Activated CD4-positive, CD25-positive, alpha-beta regulatory T cell (primary cell): ENCODE results near the gene RHOF.
"Not testable (repeated sequence)": the region's sequence is repeated elsewhere in the genome, so short reads cannot be mapped to it uniquely, and the experiment has no call there.

Source experiments
- DNase-seq, 4 experiments: peaks; one replicate each; lab custom pipeline; 2025; lab: John Stamatoyannopoulos, UW

Gene RHOF

DNA sequence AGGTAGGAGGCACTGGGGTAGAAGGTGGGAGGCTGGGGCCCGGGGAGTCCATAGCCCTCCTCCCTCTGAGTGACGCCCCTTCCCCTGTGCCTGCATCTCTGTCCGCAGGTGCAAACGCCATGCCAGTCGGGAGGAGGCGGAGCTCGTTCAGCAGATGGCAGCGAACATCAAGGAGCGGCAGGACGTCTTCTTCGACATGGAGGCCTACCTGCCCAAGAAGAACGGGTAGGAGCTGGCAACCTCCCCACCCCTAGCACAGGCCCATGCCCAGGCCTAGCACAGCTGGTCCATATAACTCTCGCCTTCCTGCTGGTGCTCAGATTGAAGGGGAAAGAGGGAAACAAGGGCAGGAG is 45.3 kb downstream of the RHOF start:
- no peak for DNase-seq

DNA sequence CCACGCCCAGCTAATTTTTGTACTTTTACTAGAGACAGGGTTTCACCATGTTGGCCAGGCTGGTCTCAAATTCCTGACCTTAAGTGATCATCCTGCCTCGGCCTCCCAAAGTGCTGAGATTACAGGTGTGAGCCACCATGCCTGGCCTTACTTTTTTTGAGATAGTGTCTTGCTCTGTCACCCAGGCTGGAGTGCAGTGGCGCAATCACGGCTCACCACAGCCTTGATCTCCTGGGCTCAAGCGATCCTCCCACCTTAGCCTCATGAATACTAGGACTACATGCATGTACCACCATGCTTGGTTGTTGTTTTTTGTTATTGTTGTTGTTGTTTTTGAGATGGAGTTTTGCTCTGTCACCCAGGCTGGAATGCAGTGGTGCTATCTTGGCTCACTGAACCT is 47.9 kb downstream of the RHOF start:
- DNase-seq: not testable (repeated sequence)

DNA sequence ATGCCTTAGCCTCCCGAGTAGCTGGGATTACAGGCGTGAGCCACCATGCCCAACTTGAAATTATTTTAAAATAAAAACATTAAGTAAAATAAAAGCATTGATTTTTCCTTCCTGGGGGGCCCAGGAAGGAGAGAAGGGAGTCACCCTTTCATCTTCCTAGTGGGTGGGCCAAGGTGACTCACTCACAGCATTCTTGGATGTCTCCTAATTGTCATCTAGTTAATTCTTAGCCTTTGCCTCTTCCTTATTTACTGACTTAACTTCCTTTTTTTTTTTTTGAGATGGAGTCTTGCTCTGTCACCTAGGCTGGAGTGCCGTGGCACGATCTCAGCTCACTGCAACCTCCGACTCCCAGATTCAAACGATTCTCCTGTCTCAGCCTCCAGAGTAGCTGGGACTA is 51.7 kb downstream of the RHOF start:
- DNase-seq: no peak

DNA sequence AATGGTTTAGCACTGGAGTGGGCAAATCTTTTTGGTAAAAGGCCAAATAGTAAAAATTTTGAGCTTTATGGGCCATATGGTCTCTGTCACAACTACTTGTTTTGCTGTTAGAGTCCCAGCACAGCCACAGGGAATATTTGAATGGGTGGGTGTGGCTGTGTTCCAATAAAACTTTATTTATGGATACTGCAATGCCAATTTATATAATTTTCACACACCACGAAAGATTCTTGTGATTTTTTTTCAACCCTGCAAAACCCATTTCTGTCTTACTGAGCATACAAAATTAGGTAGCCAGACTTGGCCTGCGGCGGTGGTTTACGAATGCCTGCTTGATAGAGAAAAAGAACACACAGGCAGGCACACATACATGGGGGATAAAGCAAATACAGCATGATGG is 52.6 kb downstream of the RHOF start:
- no peak for DNase-seq

DNA sequence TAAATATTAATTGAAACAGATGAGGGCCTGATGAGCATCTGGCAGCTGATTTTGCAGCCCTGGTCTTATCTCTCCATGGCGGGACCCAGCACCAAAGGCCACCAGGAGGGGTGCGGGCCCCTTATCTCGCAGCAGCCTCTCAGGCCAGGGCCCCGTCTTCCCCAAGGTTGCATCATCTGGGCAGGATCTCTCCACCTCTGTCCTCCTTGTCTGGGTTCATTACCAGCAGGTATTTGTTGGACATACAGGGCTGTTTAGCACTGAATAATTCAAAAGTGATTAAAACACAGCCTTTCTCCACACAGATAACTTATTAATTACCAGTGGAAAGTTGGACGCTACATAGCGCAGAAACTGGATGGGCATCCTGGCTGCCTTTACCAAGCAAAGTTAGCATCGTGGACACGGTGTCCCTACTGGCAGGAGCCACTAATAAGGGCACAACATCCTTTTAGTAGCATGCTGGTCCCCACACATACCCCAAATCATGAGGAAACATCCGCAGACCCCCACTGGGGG is 55.1 kb downstream of the RHOF start:
- DNase-seq: no peak

DNA sequence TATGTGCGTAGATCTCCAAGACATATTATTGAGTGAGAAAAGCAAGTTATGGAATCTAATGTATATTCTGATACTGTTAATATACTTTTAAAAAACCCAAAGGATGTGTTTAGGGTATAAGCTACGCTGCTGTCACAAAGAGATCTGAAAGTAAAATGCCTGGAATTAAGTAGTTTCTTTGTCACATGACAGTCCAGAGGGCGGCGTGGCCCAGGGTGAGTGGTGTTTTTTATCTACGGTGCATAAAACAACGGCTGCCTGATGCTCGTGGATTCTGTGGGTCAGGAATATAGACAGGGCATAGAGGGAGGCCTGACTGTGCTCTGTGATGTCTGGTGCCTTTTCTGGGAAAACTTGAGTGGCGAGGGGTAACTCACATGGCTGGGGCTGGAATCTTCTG is 59.6 kb downstream of the RHOF start:
- DNase-seq: no peak

DNA sequence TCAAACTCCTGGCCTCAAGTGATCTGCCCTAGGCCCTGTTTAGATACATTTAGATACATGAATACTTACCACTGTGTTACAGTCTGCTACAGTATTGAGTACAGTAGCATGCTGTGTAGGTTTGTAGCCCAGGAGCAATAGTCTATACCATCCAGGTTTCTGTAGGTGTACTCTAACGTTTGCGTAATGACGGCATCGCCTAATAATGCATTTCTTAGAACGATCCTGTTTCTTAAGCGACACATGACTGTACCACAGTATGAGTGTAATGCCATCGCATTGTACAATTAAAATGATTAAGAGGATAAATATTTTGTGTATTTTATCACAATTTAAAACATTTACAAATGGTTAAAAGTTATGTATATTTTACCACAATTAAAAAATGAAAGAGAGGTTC is 62.0 kb downstream of the RHOF start:
- DNase-seq: no peak

DNA sequence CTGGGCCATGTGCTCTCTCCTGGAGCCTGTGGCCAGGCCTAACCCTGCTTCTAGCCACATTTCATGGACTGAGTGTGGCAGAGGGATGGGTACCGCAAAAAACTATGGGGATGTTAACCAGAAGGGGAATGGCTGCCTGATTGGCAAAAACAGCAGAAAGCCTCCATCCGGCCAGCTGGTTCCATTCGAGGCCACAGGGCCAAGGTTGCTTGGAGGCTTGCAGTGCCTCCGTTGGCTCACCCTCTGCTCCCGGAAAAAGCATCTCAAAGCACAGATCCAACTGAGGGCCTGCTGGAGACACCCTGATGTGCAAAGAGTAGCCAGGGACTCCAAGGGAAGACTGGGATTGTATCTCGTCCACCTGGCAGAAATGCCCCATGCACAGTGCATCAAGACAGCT is 64.5 kb downstream of the RHOF start:
- no peak for DNase-seq
